ENCODE results near the gene GAS5.
"Not testable (repeated sequence)": the region's sequence is repeated elsewhere in the genome, so short reads cannot be mapped to it uniquely, and the experiment has no call there.

The GAS5 gene

DNA sequence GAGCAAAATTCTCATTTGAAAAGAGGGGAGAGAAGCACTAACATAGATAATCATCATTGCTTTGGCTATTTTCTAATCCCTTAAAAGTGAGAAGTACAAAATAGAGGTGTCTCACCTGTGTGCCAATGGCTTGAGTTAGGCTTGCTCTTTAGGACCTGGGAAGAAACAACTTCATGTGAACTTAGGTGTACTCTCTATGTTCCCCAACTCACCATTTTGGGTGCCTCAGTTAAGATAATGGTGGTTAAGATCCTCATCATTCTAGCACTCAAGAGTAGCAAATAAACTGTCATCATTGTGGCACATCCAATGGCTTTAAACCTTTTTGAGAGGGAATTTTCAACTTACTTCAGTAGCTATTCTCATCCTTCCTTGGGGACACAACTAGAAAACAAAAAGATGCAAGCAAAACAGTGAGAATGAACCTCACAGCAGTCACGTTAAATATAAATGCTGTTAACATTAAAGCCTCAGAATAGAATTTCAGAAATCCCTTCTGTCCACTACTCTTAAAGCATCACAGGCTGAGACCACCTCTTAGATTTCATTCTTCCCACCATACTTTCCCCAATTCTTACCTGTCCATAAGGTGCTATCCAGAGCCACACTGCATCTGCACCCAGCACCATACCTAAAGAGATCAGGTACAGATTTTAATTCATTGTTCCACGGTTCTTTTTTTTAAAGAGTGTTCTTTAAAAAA is 1.2 kb downstream of the GAS5 start:
- Histone ChIP-seq H3K9ac (peak overlapping the region; percentile 76 to 98 (median 93)), H3K36me3 (peaks cover 50 to 67% (median 58%) of the 10 kb centered on the region in 11 experiments), H3K27me3 (no peaks in the 10 kb centered on the region), H3K27ac (peak overlapping the region; percentile 49 to 97 (median 94); a peak in 21 of 22 replicates), H3K4me2 (peak overlapping the region; percentile 80 to 97 (median 91)), H3K9me3 (replicated peaks in 1 of 11) (no peaks in the 10 kb centered on the region; a peak in 1 of 22 replicates), H3K4me1 (peaks cover 40 to 57% (median 53%) of the 10 kb centered on the region in 10 experiments), H3K4me3 (peak overlapping the region; percentile 64 to 98 (median 91)), H4K20me1 (peaks cover 44 to 60% (median 56%) of the 10 kb centered on the region in 11 experiments; a peak in 21 of 22 replicates)
- no peak for TF ChIP-seq Cebpa-rat (IDR thresholded peaks at IDR 0.05)

DNA sequence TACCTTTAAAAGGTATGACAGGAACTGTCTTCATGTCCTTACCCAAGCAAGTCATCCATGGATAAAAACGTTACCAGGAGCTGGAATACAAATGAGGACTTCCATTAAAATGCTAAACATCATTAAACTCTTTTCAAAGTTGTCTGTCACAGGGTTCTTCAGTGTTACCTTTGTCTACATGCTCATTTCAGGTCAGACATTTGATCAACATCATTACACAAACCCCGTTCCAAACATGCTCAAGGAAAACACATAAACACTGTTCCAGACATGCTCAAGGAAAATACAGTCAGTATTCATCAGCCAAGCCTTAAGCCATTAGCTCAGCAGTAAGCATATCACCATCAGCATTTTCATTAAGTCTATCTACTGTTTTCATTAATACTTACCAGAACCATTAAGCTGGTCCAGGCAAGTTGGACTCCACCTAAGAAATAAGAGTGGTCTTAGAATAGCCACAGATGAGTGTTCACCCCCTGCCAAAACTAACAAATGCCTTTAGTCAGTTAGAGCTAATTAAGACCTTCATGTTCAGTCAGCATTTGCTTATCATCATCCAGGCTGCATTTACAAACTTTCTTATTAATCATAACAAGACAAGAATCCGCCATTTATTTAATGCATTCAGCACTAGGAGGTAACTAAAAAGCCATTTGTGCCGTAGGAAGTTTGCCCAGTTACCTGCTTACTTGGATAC is 2.2 kb downstream of the GAS5 start:
- peaks cover 51 to 69% (median 56%) of the 10 kb centered on the region in 11 experiments for H3K36me3 ChIP-seq
- H4K20me1 ChIP-seq = peaks cover 44 to 70% (median 66%) of the 10 kb centered on the region in 11 experiments; a peak in 21 of 22 replicates
- H3K9me3 ChIP-seq (replicated peaks in 1 of 11) = no peaks in the 10 kb centered on the region; a peak in 1 of 22 replicates
- peak overlapping the region; percentile 80 to 97 (median 91) for H3K4me2 ChIP-seq
- peaks cover 31 to 47% (median 43%) of the 10 kb centered on the region in 10 experiments for H3K4me1 ChIP-seq
- no peak for TF ChIP-seq Cebpa-rat (IDR thresholded peaks at IDR 0.05)
- H3K9ac ChIP-seq = peak overlapping the region; percentile 76 to 98 (median 93); a peak in 21 of 22 replicates
- H3K4me3 ChIP-seq = peak overlapping the region; percentile 64 to 98 (median 91)
- H3K27me3 ChIP-seq = no peaks in the 10 kb centered on the region
- H3K27ac ChIP-seq = peak overlapping the region in 10 of 11 experiments; percentile 5 to 97 (median 94); a peak in 15 of 22 replicates

DNA sequence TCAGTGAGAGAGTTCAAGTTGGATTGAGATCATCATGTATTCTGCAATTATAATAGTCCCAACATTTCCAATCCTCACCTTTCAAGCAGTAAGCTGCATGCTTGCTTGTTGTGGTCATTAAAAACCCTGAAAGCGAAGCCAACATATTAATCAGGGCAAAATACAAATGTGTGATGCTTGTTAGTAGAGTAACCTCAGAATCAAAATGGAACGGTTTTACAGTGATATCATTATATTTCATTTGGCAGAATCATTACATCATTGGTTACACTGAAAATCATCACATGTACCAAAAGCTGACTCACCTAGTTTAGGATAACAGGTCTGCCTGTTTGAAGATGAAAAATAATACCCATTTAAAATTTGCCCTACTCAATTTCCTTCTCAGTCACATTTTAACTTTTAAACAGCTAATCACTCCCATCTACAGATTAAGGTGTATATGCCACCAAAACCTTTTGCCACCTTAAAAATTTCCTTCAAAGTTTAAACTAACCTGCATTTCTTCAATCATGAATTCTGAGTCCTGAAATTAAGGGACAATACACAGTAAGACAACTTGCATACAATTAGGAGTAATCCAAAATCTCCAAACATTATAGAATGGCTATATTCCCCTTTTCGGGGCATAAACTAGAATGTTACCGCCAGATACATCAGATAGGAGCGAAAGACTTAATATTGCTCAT is 3.5 kb downstream of the GAS5 start:
- peaks cover 55 to 75% (median 64%) of the 10 kb centered on the region in 11 experiments for H3K36me3 ChIP-seq
- peak overlapping the region; percentile 80 to 97 (median 91) for H3K4me2 ChIP-seq
- peaks cover 18 to 34% (median 30%) of the 10 kb centered on the region in 10 experiments for H3K4me1 ChIP-seq
- no peaks in the 10 kb centered on the region; a peak in 1 of 22 replicates for H3K9me3 ChIP-seq (replicated peaks in 1 of 11)
- peak overlapping the region in 9 of 10 experiments; percentile 82 to 98 (median 91); a peak in 17 of 20 replicates for H3K4me3 ChIP-seq
- peak overlapping the region in 8 of 11 experiments; percentile 15 to 97 (median 92); a peak in 11 of 22 replicates for H3K27ac ChIP-seq
- peaks cover 44 to 75% (median 67%) of the 10 kb centered on the region in 11 experiments; a peak in 21 of 22 replicates for H4K20me1 ChIP-seq
- H3K27me3 ChIP-seq = no peaks in the 10 kb centered on the region
- H3K9ac ChIP-seq = peak overlapping the region; percentile 76 to 98 (median 93)
- no peak for TF ChIP-seq Cebpa-rat (IDR thresholded peaks at IDR 0.05)

- H3K4me1 ChIP-seq = peaks cover 14 to 31% (median 26%) of the 10 kb centered on the region in 10 experiments
- H3K4me3 ChIP-seq = peak overlapping the region in 7 of 10 experiments; percentile 83 to 98 (median 93); a peak in 9 of 20 replicates
- no peaks in the 10 kb centered on the region; a peak in 1 of 22 replicates for H3K9me3 ChIP-seq (replicated peaks in 1 of 11)
- peaks cover 44 to 75% (median 67%) of the 10 kb centered on the region in 11 experiments; a peak in 21 of 22 replicates for H4K20me1 ChIP-seq
- no peak for TF ChIP-seq Cebpa-rat (IDR thresholded peaks at IDR 0.05)
- H3K9ac ChIP-seq = peak overlapping the region in 6 of 11 experiments; percentile 40 to 98 (median 94); a peak in 7 of 22 replicates
- H3K27ac ChIP-seq = peak overlapping the region in 4 of 11 experiments; percentile 7 to 97 (median 94); a peak in 5 of 22 replicates
- H3K4me2 ChIP-seq = peak overlapping the region in 10 of 11 experiments; percentile 80 to 97 (median 91); a peak in 20 of 22 replicates
- no peaks in the 10 kb centered on the region for H3K27me3 ChIP-seq
- peaks cover 64 to 83% (median 73%) of the 10 kb centered on the region in 11 experiments for H3K36me3 ChIP-seq
Measured at GRCh38 chr1:173863224-173864161, 4.3 kb downstream of the GAS5 start.

DNA sequence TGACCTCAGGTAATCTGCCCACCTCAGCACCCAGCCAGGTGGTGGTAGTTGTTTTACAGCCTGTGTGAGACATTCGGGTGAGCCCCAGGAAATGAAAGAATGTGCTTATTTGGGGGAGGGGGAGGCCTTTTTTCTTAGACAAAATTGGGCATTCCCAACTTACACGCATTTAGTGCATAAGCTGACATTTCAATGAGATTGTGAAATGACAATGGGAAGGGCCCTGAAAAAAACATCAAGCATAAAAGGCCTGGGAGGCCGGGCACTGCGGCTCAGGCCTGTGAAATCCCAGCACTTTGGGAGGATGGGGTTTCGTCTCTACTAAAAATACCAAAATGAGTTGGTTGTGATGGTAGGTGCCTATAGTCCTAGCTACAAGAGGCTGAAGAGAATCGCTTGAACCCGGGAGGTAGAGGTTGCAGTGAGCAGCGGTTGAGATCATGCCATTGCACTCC is 5.0 kb downstream of the GAS5 start:
- 0 out of 20 replicates have a peak overlapping the region, but pooled peaks of 1 of the 10 experiments have one; percentile 98 for H3K4me3 ChIP-seq
- H3K9ac ChIP-seq = peak overlapping the region in 1 of 11 experiments; percentile 97; a peak in 2 of 22 replicates
- TF ChIP-seq Cebpa-rat (IDR thresholded peaks at IDR 0.05) = 0 out of 22 replicates have a peak, but pooled peaks of 1 of the 11 experiments have one; percentile 6
- peaks cover 14 to 31% (median 26%) of the 10 kb centered on the region in 10 experiments for H3K4me1 ChIP-seq
- no peaks in the 10 kb centered on the region for H3K27me3 ChIP-seq
- H3K4me2 ChIP-seq = no peak overlapping the region; a peak in 1 of 22 replicates
- peaks cover 69 to 90% (median 79%) of the 10 kb centered on the region in 11 experiments for H3K36me3 ChIP-seq
- no peaks in the 10 kb centered on the region; a peak in 1 of 22 replicates for H3K9me3 ChIP-seq (replicated peaks in 1 of 11)
- peaks cover 44 to 79% (median 67%) of the 10 kb centered on the region in 11 experiments; a peak in 21 of 22 replicates for H4K20me1 ChIP-seq
- peak overlapping the region in 2 of 11 experiments; percentile 15 to 33; a peak in 4 of 22 replicates for H3K27ac ChIP-seq

- Histone ChIP-seq H3K36me3 (peaks cover 74 to 96% (median 85%) of the 10 kb centered on the region in 11 experiments), H3K4me1 (peaks cover 14 to 31% (median 26%) of the 10 kb centered on the region in 10 experiments), H3K27ac (peak overlapping the region in 2 of 11 experiments; percentile 15 to 33; a peak in 1 of 22 replicates), H4K20me1 (peaks cover 44 to 83% (median 66%) of the 10 kb centered on the region in 11 experiments; a peak in 21 of 22 replicates)
- H3K9me3 ChIP-seq (replicated peaks in 1 of 11); H3K27me3 ChIP-seq; H3K4me3 ChIP-seq; H3K4me2 ChIP-seq; H3K9ac ChIP-seq: not testable (repeated sequence)
Measured at GRCh38 chr1:173862146-173862768, 5.5 kb downstream of the GAS5 start.

DNA sequence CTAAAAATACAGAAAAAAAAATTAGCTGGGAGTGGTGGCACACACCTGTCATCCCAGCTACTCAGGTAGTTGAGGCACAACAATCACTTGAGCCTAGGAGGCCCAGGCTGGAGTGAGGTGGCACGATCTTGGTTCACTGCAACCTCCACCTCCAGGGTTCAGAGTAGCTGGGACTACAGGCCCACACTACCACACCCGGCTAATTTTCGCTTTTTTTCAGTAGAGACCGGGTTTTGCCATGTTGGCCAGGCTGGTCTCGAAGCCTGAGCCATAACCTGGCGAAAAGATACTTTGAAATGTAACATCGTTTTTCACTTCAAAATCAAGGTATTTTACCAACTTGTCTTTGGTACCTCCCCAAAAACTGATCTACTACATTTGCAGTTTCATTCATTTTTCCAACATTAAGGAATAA is 6.1 kb downstream of the GAS5 start:
- no peak for TF ChIP-seq Cebpa-rat (IDR thresholded peaks at IDR 0.05)
- H4K20me1 ChIP-seq = peaks cover 42 to 78% (median 62%) of the 10 kb centered on the region in 11 experiments; a peak in 21 of 22 replicates
- H3K4me1 ChIP-seq = peaks cover 14 to 30% (median 26%) of the 10 kb centered on the region in 10 experiments
- H3K27me3 ChIP-seq = no peaks in the 10 kb centered on the region
- peaks cover 75 to 97% (median 86%) of the 10 kb centered on the region in 11 experiments for H3K36me3 ChIP-seq
- no peak overlapping the region for H3K9ac ChIP-seq
- no peaks in the 10 kb centered on the region; a peak in 1 of 22 replicates for H3K9me3 ChIP-seq (replicated peaks in 1 of 11)
- H3K4me3 ChIP-seq = no peak overlapping the region
- H3K4me2 ChIP-seq = no peak overlapping the region
- H3K27ac ChIP-seq = no peak overlapping the region

Measured in BLaER1 treated with 17β-estradiol and CSF1 and Interleukin-3, amounts not matched to agents 10 nM and 100 nM (cell line).